ENCODE data around the gene ZNF611. TPM values are rescaled to one million over a fixed set of nuclear protein-coding genes. Genes with fewer than 3 reads are reported as not detected.

Gene ZNF611
- total RNA-seq, 8 experiments from 2014 or later = 8.5 to 23.5 (median 10.1) TPM

DNA sequence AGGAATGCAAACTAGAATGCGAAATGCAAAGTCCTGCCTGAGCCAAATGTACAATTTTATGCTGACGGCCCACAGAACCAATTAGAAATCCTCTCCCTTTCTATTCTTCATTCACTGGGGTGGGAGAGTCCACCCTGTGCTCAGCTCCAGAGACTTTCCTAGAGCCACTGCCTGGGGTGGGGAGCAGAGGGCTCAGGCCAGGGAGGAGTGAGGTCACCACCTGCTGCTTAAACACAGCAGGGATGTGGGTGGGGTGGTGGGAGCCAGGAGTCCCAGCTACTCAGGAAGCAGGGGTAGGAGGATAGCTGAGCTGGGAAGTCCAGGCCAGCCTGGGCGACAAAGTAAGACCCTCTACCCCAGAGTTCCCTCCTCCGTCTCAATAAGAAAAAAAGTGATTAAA is 69.8 kb downstream of the ZNF611 start:
- H3K4me1 ChIP-seq (replicated peaks in 1 of 2) = no peaks in the 10 kb centered on the region
- no peak overlapping the region for H3K4me3 ChIP-seq
- peak in 6 of 8 experiments; percentile 29 to 92 (median 62) for ATAC-seq (replicated peaks in 6 of 8)
- no peak overlapping the region for H3K27ac ChIP-seq
- in situ Hi-C loops (cut with MboI; ENCODE audit: low pct_unique_long_range_greater_than_20kb in 2 of 9, low sequenced_read_pairs in 9 of 9, unreplicated experiment in 9 of 9) = no loop called here
- WGBS, 10 experiments = 0 to 100% (median 96%) methylated on average over 1 to 3 of the region's 4 CpGs; no CpG with 5 or more reads in 3 of the 10 experiments

GRCh38 chr19:52664461-52664860 is 70.4 kb downstream of the ZNF611 start:
- no peak overlapping the region for H3K27ac ChIP-seq
- 0 to 33% (median 20%) methylated on average over 1 of the region's 5 CpGs; no CpG with 5 or more reads in 7 of the 10 experiments for WGBS, 10 experiments

DNA sequence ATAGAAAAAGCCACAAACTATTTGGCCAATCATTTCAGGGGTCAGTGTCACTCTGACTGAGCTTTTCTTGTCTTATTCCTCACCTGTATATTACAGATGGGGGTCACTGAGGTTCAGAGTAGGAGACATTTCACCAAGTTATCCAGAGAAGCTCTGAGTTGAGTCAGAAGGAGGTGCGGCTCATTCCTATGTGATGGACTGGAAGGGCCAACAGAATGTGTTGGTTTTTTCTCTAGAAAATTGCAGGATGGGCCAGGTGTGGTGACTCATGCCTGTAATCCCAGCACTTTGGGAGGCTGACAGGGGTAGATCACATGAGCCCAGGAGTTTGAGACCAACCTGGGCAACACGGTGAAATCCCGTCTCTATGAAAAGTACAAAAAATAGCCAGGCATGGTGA is 72.2 kb downstream of the ZNF611 start:
- Histone ChIP-seq H3K4me1 (replicated peaks in 1 of 2) (no peaks in the 10 kb centered on the region), H3K4me3 (no peak overlapping the region), H3K27ac (no peak overlapping the region)
- no peak for ATAC-seq (replicated peaks in 6 of 8)
- 74 to 100% (median 89%) methylated on average over 1 to 3 of the region's 3 CpGs; no CpG with 5 or more reads in 6 of the 10 experiments for WGBS, 10 experiments
- in situ Hi-C loops (cut with MboI; ENCODE audit: low pct_unique_long_range_greater_than_20kb in 2 of 9, low sequenced_read_pairs in 9 of 9, unreplicated experiment in 9 of 9) = no loop called here

More at GRCh38 chr19:52664461-52664860, 70.4 kb downstream of the ZNF611 start:
- no peaks in the 10 kb centered on the region for H3K4me1 ChIP-seq (replicated peaks in 1 of 2)
- in situ Hi-C loops (cut with MboI; ENCODE audit: low pct_unique_long_range_greater_than_20kb in 2 of 9, low sequenced_read_pairs in 9 of 9, unreplicated experiment in 9 of 9) = no loop called here
- no peak overlapping the region for H3K4me3 ChIP-seq
- peak in 4 of 8 experiments; percentile 27 to 75 (median 74) for ATAC-seq (replicated peaks in 6 of 8)

- H3K4me1 ChIP-seq (replicated peaks in 1 of 2) = no peaks in the 10 kb centered on the region
- in situ Hi-C loops (cut with MboI; ENCODE audit: low pct_unique_long_range_greater_than_20kb in 2 of 9, low sequenced_read_pairs in 9 of 9, unreplicated experiment in 9 of 9) = no loop called here
- no peak overlapping the region for H3K4me3 ChIP-seq
- 0 to 100% (median 78%) methylated on average over 1 to 3 of the region's 3 CpGs; no CpG with 5 or more reads in 6 of the 10 experiments for WGBS, 10 experiments
- no peak for ATAC-seq (replicated peaks in 6 of 8)
- no peak overlapping the region for H3K27ac ChIP-seq
These were observed 73.9 kb downstream of the ZNF611 start for GRCh38 chr19:52660981-52661380.

DNA sequence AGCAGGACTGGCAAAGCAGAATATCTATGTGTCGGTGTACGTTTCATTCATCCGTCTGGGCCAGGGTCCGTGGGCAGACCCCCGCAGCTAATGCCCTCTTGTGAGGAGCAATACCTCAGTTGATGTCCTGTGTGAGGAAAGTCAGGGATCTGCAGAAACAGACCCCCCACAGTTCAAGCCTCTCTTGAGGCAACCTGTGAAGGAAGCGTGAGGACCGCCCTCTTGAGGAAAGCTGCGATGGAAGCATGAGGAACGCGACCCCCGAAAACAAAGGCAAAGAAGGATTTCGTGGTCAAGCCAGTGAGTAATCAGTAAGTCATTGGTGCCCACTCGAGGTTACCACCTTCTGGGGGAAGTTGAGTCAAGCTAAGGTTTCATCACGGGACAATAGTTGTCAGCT is 75.8 kb downstream of the ZNF611 start:
- WGBS, 10 experiments = 50 to 100% (median 75%) methylated on average over 2 to 12 of the region's 14 CpGs
- Histone ChIP-seq H3K27ac (no peak overlapping the region), H3K4me1 (replicated peaks in 1 of 2) (no peaks in the 10 kb centered on the region), H3K4me3 (no peak overlapping the region)
- no peak for ATAC-seq (replicated peaks in 6 of 8)
- in situ Hi-C loops (cut with MboI; ENCODE audit: low pct_unique_long_range_greater_than_20kb in 2 of 9, low sequenced_read_pairs in 9 of 9, unreplicated experiment in 9 of 9) = no loop called here

DNA sequence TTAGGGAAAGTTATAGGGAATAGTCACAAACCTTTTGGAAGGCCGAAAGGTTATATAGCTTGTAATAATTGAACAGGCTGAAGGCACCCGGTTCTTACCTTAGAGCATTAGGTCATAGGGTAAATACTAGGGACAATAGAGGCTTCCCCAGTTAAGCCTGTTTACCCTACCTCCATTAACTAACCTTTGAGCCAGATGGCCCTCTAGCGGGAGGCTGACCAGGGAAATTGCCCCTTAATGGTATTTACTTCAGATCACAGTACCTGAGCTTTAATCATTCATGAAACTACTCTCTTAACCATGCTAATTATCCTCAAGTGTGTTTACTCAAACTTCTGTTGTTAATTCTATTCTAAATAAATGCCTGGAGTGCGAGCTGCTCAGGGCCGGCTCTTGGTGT is 76.2 kb downstream of the ZNF611 start:
- 72 to 100% (median 90%) methylated on average over 1 to 5 of the region's 5 CpGs; no CpG with 5 or more reads in 1 of the 10 experiments for WGBS, 10 experiments
- ATAC-seq (replicated peaks in 6 of 8) = no peak
- Histone ChIP-seq H3K4me3 (no peak overlapping the region), H3K27ac (no peak overlapping the region), H3K4me1 (replicated peaks in 1 of 2) (no peaks in the 10 kb centered on the region)
- in situ Hi-C loops (cut with MboI; ENCODE audit: low pct_unique_long_range_greater_than_20kb in 2 of 9, low sequenced_read_pairs in 9 of 9, unreplicated experiment in 9 of 9) = no loop called here

DNA sequence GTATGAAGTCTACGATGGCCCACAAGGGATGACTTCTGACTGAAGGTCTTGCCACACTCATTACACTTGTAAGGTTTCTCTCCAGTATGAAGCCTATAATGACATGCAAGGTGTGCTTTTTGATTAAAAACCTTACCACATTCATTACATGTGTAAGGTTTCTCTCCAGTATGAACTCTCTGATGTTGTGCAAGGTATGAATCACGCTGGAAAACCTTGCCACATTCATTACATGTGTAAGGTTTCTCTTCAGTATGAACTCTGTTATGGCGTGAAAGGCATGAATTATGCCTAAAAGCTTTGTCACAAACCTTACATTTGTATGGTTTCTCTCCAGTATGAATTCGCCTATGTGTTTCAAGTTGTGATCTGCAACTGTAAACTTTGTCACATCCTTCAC is 81.7 kb downstream of the ZNF611 start:
- in situ Hi-C loops (cut with MboI; ENCODE audit: low pct_unique_long_range_greater_than_20kb in 2 of 9, low sequenced_read_pairs in 9 of 9, unreplicated experiment in 9 of 9) = no loop called here
- ATAC-seq (replicated peaks in 6 of 8) = no peak
- Histone ChIP-seq H3K4me3 (no peak overlapping the region), H3K27ac (no peak overlapping the region), H3K4me1 (replicated peaks in 1 of 2) (no peaks in the 10 kb centered on the region)
- WGBS, 10 experiments = 69 to 100% (median 95%) methylated on average over 2 to 4 of the region's 4 CpGs; no CpG with 5 or more reads in 2 of the 10 experiments

Other genes starting within 250 kb of the ZNF611 start
- 10 to 100 TPM; 10.9 to 19.7 (median 14.3) TPM for gene ZNF808, start 207.4 kb downstream of the ZNF611 start, total RNA-seq
- 10 to 100 TPM in 2 of 8 experiments, 1 to 10 TPM in 6; 6.2 to 15.0 (median 9.5) TPM for gene ZNF701, start 164.8 kb downstream of the ZNF611 start, total RNA-seq
- gene ZNF83, start 96.7 kb downstream of the ZNF611 start, total RNA-seq = 100 to 1,000 TPM in 3 of 8 experiments, 10 to 100 TPM in 5; 27.7 to 163 (median 90.0) TPM
- gene ZNF600, start 51.7 kb upstream of the ZNF611 start, total RNA-seq = 10 to 100 TPM in 1 of 8 experiments, 1 to 10 TPM in 5, under 1 TPM in 2; 0.55 to 10.8 (median 2.1) TPM
- gene ZNF28, start 86.6 kb upstream of the ZNF611 start, total RNA-seq = 10 to 100 TPM; 10.8 to 39.0 (median 14.3) TPM
- 10 to 100 TPM in 7 of 8 experiments, 1 to 10 TPM in 1; 8.2 to 29.5 (median 20.1) TPM for gene ZNF468, start 122.6 kb upstream of the ZNF611 start, total RNA-seq
- 10 to 100 TPM in 6 of 8 experiments, 1 to 10 TPM in 2; 6.1 to 24.4 (median 14.9) TPM for gene ZNF320, start 162.6 kb upstream of the ZNF611 start, total RNA-seq
- gene ZNF888, start 188.4 kb upstream of the ZNF611 start, total RNA-seq = 1 to 10 TPM in 7 of 8 experiments, under 1 TPM in 1; 0.90 to 3.6 (median 2.6) TPM
- 10 to 100 TPM in 3 of 8 experiments, 1 to 10 TPM in 5; 1.9 to 15.3 (median 8.9) TPM for gene ZNF816, start 227.8 kb upstream of the ZNF611 start, total RNA-seq

Measured in motor neuron (in vitro differentiated cells).